GM18951 (cell line): ENCODE results near the gene SPEM2.

Source experiments
- POLR2A ChIP-seq: IDR thresholded peaks from 4 replicates; pipeline ENCODE4 v1.6.1; 2011; ENCODE audit warnings: mild to moderate bottlenecking; ENCODE audit not compliant: insufficient read length, insufficient read depth; ENCODE audit errors: extremely low read depth
- in situ Hi-C: fragments of 300-500 bp; cut with MboI; formaldehyde crosslinking; loops from one replicate; pipeline ENCODE4 v1.12.0; 2022; ENCODE audit warnings: low sequenced_read_pairs, mixed read lengths, inconsistent platforms; ENCODE audit not compliant: unreplicated experiment

Gene SPEM2

DNA sequence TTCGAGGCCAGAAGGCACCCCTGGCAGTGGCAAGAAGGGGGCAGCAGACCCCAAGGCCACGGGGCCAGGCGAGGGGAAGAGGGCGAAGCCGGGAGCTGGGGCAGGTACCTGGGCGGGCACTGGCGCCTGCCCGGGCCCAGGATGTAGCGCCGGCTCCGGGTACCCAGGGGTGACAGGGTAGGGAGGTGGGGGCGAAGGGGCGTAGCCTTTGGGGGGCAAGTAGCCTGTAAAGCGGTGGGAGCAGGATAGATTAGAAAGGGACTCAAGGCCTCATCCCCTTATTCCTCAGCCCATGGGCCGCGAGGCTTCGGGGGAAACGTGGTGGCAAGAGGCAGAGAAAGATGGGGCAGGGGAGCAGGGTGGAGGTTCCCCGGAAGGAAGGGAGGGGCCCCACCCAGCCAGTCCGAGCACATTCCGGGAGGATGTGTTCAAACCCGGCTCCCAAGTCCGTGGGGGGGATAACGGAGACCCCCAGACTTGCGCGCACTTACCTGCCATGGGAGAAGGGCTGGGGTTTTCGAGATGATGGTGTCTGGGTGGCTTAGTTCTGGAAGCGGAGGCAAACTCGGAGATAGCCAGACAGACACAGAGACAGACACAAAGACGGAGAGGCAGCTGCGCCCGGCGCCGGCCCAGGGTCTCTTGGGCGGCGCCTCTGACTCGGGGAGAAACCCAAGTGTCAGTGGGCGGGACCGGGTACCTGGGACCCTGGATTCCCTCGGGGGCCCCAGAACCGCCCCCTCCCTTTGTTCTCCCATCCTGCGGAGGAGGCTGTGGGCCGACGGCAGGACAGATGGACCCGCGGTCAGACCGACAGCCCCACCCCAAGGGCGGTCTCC, 31.6 kb upstream of the SPEM2 start:
- in situ Hi-C loops = no loop called here
- TF ChIP-seq POLR2A = no peak

DNA sequence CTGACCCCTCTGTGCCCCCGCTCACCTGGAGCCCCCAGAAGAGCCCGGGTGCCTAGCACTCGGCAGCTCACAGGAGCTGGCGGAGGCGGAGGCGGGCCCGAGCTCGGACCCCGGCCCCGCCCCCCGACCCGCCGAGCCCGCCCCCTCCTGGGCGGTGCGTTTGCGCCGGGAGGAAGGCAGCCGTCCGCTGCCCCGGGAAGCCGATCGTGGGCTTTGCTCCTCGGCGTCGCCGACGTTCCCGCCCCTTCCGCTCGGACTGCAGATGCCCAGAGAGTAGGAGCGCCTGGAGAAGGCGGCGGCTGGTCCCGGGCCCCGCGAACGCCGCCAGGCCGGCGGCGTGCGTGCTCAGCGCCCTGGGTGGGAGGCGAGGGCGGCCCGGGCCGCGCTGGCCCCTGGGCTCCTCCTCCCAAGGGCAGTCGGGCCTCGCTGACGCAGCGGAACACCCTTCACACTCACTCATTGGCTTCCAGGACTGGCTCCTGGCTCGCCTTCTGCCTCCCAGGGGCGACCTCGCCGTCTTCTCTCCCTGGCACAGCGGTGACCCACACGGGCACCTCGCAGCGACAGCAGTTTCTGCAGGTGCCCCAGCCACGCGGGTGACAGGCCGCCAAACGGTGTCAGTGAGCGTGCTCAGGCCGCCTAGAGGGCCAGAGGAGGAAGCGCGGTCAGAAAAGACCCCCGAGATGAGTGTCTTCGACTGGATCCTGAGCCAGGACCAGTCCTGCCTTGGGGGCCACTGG, 30.8 kb upstream of the SPEM2 start, which contains the start of gene PLSCR3:
Gene PLSCR3, minus strand, starts transcription at position 74 of the 740 bp plus-strand sequence. CDS start 415 bp downstream, outside the sequence.
- in situ Hi-C loops = no loop called here
- peak; percentile 90 for TF ChIP-seq POLR2A

DNA sequence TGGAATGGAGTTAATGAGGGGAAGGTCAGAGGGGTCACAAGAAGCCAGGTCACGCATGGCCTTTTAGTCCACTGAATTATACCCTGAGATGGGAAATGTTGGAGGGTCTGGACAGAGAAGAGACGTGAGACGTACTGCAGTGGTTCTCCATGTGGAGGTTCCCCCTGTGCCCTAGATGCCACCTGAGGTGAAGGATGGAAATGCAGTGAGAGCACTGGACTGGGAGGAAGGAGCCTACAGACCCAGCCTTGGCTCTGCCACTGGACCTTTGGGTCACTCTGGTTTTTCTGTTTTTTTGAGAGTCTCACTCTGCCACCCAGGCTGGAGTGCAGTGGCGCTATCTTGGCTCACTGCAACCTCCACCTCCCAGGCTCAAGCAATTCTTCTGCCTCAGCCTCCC, 29.3 kb upstream of the SPEM2 start:
- TF ChIP-seq POLR2A = no peak
- in situ Hi-C loops = no loop called here

DNA sequence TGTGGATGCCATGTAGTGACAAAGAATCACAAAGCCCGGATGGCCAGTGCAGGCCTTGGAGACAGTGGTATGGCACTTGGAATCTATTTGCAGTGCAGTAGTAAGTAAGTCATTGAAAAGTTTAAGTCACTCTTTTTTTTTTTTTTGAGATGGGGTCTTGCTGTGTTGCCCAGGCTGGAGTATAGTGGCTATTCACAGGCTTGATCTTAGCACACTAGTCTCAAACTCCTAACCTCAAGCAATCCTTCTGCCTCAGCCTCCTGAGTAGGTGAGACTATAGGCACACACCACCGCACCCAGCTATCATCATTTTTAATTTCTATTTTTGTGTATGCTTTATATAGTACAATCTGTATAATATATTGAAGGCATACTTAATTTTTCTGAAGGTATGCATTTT, 26.8 kb upstream of the SPEM2 start:
- TF ChIP-seq POLR2A = no peak
- in situ Hi-C loops = no loop called here

- in situ Hi-C loops = no loop called here
- TF ChIP-seq POLR2A = no peak
These were observed 22.2 kb upstream of the SPEM2 start for GRCh38 chr17:7403043-7403726.

GRCh38 chr17:7403727-7403976, 21.8 kb upstream of the SPEM2 start:
- TF ChIP-seq POLR2A = no peak
- in situ Hi-C loops = no loop called here

DNA sequence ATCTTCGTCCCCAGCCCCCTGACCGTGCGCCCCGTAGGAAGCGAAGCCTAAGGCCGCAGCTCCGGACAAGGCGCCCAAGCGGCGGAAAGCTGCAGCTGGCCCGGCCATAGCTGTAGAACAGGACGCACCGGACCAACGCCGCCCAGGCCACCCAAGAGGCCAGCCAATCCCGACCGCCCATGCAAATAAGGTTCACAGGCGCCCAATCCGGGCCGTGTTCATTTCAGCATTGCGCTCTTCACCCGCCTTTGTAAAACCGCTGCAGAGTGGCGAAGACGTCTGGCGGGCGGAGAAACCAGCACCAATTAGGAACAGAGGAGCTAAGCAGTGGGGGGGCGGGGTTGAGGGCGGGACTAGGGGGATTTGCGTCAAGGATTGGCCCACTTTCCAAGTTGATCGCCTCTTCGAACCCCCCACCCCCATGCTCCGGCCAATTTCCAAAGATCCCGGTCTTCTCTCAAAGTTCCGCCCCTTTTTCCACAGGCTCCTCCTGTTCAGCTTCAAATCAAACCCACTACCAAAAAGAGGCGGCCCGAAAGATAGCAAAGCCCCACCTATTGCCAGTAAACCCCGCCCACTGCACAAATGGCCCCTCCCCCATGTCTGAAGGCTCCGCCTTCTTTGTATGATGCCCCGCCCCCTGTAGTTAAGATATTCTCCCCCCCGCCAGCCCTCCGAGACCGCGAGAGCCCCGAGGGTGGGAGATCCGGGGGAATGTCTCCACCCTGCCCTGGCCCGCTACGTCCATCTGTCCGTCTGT, 21.3 kb upstream of the SPEM2 start, which contains the start of gene TMEM256:
Gene TMEM256, minus strand, starts transcription at position 121 of the 760 bp plus-strand sequence. Its CDS starts 13 bp downstream, at position 108.
- in situ Hi-C loops = no loop called here
- peak; percentile 95 for TF ChIP-seq POLR2A

DNA sequence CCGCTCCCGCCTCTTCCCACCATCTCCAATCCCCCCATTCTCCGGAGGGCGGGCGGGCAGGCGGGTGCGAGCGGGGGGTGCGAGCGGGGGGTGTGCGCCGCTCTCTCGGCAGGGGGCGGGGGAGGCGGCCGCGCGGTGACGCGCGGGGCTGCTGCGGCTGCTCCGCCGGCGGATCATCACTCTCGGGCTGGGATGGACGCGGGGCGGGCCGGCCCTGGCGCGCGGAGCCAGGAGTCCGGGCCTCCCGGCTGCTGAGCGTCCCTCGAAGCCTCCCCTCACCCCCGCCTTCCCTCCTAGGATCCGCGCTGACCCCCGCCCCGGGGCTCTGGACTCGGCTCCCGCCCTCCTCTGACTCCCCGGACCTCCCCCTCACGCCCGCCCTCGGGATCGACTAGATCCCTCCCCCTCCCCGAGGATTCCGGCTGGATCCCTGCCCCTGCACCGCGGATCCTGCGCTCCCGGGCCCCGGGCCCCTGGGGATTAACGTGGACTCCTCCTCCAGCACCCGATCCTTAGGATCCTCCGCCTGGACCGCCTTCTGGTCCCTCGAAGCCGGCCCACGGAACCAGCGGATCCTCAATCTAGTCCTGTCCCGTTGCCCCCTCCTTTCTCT, 20.6 kb upstream of the SPEM2 start:
- in situ Hi-C loops = no loop called here
- TF ChIP-seq POLR2A = no peak

DNA sequence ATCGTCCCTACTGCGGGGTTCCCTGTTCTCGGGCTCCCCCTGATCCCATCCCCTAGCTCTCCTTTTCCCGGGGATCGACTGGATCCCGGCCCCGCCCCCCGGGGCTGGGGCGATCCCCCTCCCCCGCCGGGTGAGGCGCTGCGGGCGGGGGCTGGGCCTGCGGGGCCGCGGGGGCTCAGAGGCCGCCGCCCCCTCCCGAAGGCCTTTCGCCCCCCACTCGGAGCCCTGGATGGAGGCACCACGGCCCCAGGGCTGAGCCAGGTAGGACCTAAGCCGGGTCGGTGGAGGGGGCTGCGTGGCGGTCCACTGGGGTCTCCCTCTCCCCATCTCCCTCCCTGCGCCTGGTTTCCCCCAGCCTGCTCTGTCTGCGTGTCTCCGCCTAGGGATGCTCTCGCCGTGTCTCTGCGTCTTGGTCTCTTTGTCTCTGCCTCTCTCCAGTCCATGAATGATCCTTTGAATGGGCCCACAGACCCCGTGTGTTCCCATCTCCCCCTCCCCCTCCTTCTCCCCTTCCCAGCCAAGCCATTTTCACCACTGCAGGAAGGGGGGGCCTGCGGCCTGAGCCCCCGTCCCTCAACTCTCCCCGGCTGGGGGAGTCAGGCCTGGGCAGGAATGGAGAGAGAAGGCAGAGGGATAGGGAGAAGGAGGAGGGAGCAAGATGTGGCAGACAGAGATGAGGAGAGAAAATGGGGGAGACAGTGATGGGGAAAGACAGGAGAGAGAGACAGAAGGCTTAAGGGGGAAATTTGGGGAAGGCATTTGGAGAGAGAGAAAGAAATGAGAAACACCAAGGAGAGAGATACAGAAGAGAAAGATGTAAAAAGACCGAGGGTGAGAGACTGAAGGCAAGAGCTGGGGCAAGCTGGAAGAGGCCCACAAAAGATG, 19.8 kb upstream of the SPEM2 start:
- in situ Hi-C loops = no loop called here

DNA sequence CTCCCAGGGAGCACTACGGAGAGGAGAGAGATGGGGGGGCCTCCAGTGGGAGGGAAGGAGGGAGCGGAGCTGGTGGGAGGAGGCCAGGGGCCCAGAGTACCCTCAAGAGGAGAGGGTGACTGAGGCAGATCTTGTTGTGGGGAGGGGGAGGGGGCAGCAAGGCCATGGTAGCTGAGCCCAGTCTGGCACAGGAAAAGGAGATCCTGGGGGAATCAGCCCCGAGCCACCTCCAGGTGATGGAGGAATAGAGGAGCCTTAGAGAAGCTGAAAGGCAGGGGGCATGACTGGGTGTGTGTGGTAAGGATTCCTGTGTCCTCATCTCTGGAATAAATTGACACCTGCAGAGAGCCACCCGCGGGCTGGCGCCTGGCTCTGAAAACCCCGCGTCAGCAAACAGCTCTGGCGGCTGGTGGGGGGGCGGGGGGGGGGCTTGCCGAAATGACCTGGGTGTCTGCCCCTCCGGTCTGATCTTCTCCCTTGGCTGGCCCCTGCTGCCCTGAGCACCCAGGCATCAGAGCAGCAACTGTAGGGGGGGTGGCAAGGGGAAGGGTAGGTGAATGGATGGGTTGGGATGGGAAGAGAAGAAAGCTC, 19.1 kb upstream of the SPEM2 start:
- in situ Hi-C loops = no loop called here

More for the DNA sequence above, 19.8 kb upstream of the SPEM2 start:
- TF ChIP-seq POLR2A = no peak

DNA sequence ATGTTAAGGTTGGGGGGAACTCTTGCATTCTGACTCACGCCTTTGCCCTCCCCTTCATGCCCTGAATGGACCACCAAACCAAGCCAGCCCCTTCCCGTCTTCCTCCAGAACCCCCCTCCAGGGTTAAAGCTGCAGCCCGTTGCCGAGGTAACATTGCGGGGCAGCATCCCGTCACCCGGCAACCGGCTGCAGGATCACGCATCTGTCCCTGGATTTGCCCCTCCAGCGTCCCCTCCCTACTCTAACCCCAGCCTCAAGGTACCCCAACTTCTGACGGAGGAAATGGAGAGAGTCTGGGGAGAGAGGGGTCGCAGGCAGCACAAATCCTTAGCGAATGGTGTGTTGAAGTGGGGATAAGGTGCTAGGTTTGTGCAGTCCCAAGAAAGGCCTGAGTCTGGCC, 18.3 kb upstream of the SPEM2 start:
- in situ Hi-C loops = no loop called here
- TF ChIP-seq POLR2A = no peak

More for the DNA sequence above, 19.1 kb upstream of the SPEM2 start:
- TF ChIP-seq POLR2A = no peak

GRCh38 chr17:7407485-7408251, 17.7 kb upstream of the SPEM2 start, which contains the start of gene NLGN2:
TSS of gene NLGN2 (plus strand) at chr17:7407845. CDS start at chr17:7408256, 411 bp downstream.
- in situ Hi-C loops = no loop called here
- no peak for TF ChIP-seq POLR2A
